HAP-1 (cell line): ENCODE measurements around the gene EHHADH.
A peak's percentile ranks its signal among the peaks of the same experiment; 100 is the strongest.
"Not testable (repeated sequence)": the region's sequence is repeated elsewhere in the genome, so short reads cannot be mapped to it uniquely, and the experiment has no call there.

ENCODE experiments used
- DNase-seq, 2 experiments: peaks; one replicate each; pipeline ENCODE4 v3.0.0-alpha.2; 2016 to 2020; ENCODE audit warnings: low spot score in 2 of 2
- H3K27me3 ChIP-seq: fragments of 250-450 bp; sonication (Bioruptor Pico); 2 replicates; pipeline ENCODE4 v1.5.1; 2020; ENCODE audit warnings: low read depth, mild to moderate bottlenecking, moderate library complexity
- H3K36me3 ChIP-seq: fragments of 250-450 bp; sonication (Bioruptor Pico); replicated peaks from 2 replicates; pipeline ENCODE4 v1.5.1; 2020; ENCODE audit warnings: mild to moderate bottlenecking
- H3K4me1 ChIP-seq: fragments of 250-450 bp; sonication (Bioruptor Pico); 2 replicates; pipeline ENCODE4 v1.5.1; 2020; ENCODE audit warnings: mild to moderate bottlenecking
- H3K4me3 ChIP-seq: fragments of 250-450 bp; sonication (Bioruptor Pico); 2 replicates; pipeline ENCODE4 v1.5.1; 2020; ENCODE audit warnings: mild to moderate bottlenecking, moderate library complexity
- H3K9me3 ChIP-seq: fragments of 250-450 bp; sonication (Bioruptor Pico); 2 replicates; pipeline ENCODE4 v1.5.1; 2020; ENCODE audit warnings: mild to moderate bottlenecking, moderate library complexity
- in situ Hi-C: fragments of 300-500 bp; cut with MboI; formaldehyde crosslinking; loops from 3 replicates; pipeline ENCODE4 v1.14.3; 2020; ENCODE audit warnings: low sequenced_read_pairs, inconsistent platforms, mixed read lengths

Gene EHHADH

GRCh38 chr3:185226526-185226925 is 27.3 kb downstream of the EHHADH start:
- H3K36me3 ChIP-seq, H3K27me3 ChIP-seq, DNase-seq, H3K9me3 ChIP-seq, H3K4me3 ChIP-seq, in situ Hi-C loops, H3K4me1 ChIP-seq: not testable (repeated sequence)

GRCh38 chr3:185225523-185225922 is 28.3 kb downstream of the EHHADH start:
- DNase-seq: no peak
- in situ Hi-C loops: no loop called here
- H3K9me3 ChIP-seq: no peaks in the 10 kb centered on the region

DNA sequence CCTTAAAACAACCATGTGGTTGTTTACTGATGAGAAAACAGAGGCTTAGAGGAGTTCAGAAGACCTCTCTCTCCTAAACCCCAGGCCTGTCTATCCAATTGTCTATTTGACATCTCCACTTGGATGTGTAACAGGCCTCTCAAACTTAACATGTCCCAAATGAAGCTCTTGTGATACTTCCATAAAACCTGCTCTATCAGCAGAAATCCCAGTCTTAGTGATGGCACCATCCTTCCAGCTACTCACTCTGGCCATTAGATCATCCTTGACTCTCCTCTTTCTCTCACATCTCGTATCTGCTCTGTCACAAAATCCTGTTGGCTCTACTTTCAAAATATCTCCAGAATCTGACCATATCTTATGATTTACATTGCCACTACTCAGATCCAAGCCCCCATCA is 28.8 kb downstream of the EHHADH start:
- in situ Hi-C loops: no loop called here

More at GRCh38 chr3:185225523-185225922, 28.3 kb downstream of the EHHADH start:
- H3K4me3 ChIP-seq: no peak overlapping the region
- no peaks in the 10 kb centered on the region for H3K4me1 ChIP-seq
- H3K36me3 ChIP-seq: no peaks in the 10 kb centered on the region
- H3K27me3 ChIP-seq: no peaks in the 10 kb centered on the region

DNA sequence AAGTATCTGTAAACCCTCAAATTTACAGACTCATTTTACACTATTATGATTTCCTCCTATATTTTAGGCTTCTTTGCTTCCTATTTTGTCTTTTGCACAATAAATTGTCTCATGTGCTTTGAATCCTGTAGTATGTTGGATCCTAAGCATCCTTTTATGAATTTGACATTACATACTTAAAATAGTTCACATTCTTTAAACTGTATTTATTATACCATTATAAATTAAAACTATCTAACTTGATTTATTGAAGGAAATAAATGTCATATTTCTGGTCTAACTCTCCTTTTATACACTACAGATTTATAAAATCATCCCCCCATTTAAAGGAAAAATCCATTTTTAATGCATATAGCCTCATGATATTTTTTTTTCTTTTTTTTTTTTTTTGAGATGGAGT is 32.6 kb downstream of the EHHADH start:
- peaks cover 8% of the 10 kb centered on the region for H3K4me1 ChIP-seq
- H3K4me3 ChIP-seq: no peak overlapping the region
- H3K36me3 ChIP-seq: no peaks in the 10 kb centered on the region
- in situ Hi-C loops: no loop called here
- DNase-seq: no peak
- no peaks in the 10 kb centered on the region for H3K9me3 ChIP-seq
- no peaks in the 10 kb centered on the region for H3K27me3 ChIP-seq

More for the DNA sequence above, 28.8 kb downstream of the EHHADH start:
- Histone ChIP-seq H3K9me3 (no peaks in the 10 kb centered on the region), H3K27me3 (no peaks in the 10 kb centered on the region), H3K4me1 (no peaks in the 10 kb centered on the region), H3K4me3 (no peak overlapping the region), H3K36me3 (no peaks in the 10 kb centered on the region)
- no peak for DNase-seq

DNA sequence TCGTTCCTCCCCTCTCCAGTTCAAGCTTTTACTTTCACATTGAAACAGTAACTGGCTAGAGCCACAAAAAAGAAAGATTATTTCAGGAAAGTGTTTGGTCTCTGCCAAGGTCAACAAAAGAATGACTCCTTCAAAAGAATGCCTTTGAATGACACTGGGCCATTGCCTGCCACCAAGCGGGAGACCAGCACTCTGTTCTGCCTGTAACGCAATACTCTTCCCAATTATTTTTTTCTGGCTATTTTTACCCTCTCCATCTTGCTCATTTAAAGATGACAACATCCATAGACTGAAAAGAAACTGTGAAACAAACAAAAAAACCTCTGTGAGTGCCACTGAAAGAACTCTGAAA is 37.3 kb downstream of the EHHADH start:
- peaks cover 10% of the 10 kb centered on the region for H3K4me1 ChIP-seq
- peak; percentile 68 to 72 for DNase-seq

DNA sequence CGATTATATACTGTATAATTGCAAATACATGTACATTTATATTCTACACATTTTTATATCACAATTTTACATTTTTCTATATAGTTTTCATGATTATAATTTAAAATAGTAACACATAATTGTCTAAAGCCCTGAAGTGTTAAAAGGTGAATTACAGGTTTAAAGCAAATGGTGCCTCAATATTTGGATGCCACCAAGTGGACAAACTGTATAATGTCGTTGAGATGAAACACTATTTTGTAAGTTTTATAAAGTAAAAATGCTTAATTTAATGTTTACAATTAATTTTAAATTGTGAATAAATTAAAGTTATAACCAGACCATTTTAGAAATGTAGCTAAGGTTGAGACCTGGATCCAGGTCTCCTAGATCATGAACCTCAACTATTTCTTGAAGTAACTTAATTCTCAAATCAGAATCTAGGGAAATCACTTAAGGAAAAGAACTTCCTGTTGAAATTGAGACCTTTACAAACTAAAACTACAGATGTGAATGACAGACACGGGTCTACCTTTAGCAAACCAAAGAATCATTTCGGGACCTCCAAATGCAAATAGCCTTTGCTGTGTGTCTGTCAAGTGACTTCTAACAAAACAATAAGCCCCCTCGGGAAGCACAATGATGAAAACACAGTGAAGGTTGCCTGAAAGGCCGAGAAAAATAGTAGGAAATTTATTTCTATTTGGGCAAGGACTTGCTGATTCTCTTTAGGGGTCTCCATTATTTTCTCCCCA is 37.8 kb downstream of the EHHADH start:
- no peaks in the 10 kb centered on the region for H3K9me3 ChIP-seq
- no peaks in the 10 kb centered on the region for H3K36me3 ChIP-seq
- in situ Hi-C loops: no loop called here
- H3K27me3 ChIP-seq: no peaks in the 10 kb centered on the region
- H3K4me3 ChIP-seq: peak overlapping the region; percentile 4; the same call in 1 of the 2 replicates
- H3K4me1 ChIP-seq: peaks cover 15% of the 10 kb centered on the region
- DNase-seq: peak in 1 of 2 experiments; percentile 47

More for the DNA sequence above, 37.3 kb downstream of the EHHADH start:
- no peaks in the 10 kb centered on the region for H3K36me3 ChIP-seq
- H3K4me3 ChIP-seq: peak overlapping the region; percentile 4; the same call in 1 of the 2 replicates
- in situ Hi-C loops: no loop called here
- no peaks in the 10 kb centered on the region for H3K27me3 ChIP-seq
- no peaks in the 10 kb centered on the region for H3K9me3 ChIP-seq

- in situ Hi-C loops: no loop called here
- no peaks in the 10 kb centered on the region for H3K36me3 ChIP-seq
- H3K9me3 ChIP-seq: no peaks in the 10 kb centered on the region
- no peak overlapping the region for H3K4me3 ChIP-seq
- DNase-seq: no peak
- peaks cover 23% of the 10 kb centered on the region for H3K4me1 ChIP-seq
- no peaks in the 10 kb centered on the region for H3K27me3 ChIP-seq
Measured at GRCh38 chr3:185212559-185212958, 41.3 kb downstream of the EHHADH start.

DNA sequence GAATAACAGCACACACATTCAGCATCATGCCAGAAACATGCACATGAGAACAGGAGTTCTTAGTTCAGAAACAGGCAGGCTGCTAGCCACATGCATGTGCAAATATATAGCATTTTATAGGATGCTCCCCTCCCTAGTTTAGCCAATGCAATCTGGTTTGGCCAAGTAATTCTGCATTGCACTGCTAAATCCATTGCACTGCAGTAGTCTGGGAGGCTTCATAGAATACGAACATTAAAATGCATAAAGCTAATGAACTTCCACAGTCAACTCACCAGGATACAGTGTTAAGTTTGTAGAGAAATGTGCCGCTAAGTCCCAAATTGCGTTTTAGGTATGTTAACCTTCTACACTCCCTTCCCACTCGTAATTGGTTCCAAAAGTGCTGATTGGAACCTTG is 41.8 kb downstream of the EHHADH start:
- Histone ChIP-seq H3K4me1 (peaks cover 23% of the 10 kb centered on the region), H3K9me3 (no peaks in the 10 kb centered on the region), H3K4me3 (no peak overlapping the region), H3K36me3 (no peaks in the 10 kb centered on the region), H3K27me3 (no peaks in the 10 kb centered on the region)
- in situ Hi-C loops: no loop called here
- DNase-seq: no peak

DNA sequence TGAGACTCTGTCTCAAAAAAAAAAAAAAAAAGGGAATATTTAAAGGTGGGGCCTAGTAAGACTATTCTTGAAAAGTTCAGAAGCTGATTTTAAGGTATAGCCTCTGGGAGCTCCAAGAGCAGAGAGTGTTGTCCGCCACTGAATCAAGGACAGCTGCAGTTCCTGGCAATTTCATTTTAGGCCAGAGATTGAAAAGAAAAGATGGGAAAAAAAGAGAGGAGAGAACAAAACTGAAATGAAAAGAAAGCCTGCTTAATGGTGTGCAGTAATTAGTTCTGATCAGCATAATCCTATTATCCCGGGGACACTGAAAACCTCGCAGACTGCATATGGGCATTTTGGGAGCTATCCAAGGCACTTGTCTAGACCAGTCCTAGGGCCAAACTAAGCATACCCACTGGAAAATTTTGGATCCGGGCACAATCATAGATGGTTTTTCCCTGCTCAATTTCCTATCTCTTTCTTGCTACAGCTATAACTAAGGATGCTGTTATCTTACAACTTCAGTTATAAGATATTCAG is 43.2 kb downstream of the EHHADH start:
- H3K27me3 ChIP-seq: no peaks in the 10 kb centered on the region
- no peak overlapping the region for H3K4me3 ChIP-seq
- H3K9me3 ChIP-seq: no peaks in the 10 kb centered on the region
- peaks cover 13% of the 10 kb centered on the region for H3K4me1 ChIP-seq
- in situ Hi-C loops: no loop called here
- no peaks in the 10 kb centered on the region for H3K36me3 ChIP-seq
- DNase-seq: peak; percentile 74 to 90

- in situ Hi-C loops: no loop called here
- Histone ChIP-seq H3K9me3 (no peaks in the 10 kb centered on the region), H3K36me3 (no peaks in the 10 kb centered on the region), H3K4me3 (no peak overlapping the region), H3K27me3 (no peaks in the 10 kb centered on the region), H3K4me1 (peaks cover 13% of the 10 kb centered on the region)
- DNase-seq: no peak
Measured at GRCh38 chr3:185208823-185209222, 45.0 kb downstream of the EHHADH start.

GRCh38 chr3:185207931-185208746 is 45.7 kb downstream of the EHHADH start:
- Histone ChIP-seq H3K9me3 (no peaks in the 10 kb centered on the region), H3K4me1 (peaks cover 13% of the 10 kb centered on the region), H3K4me3 (no peak overlapping the region), H3K36me3 (no peaks in the 10 kb centered on the region), H3K27me3 (no peaks in the 10 kb centered on the region)
- no peak for DNase-seq
- in situ Hi-C loops: no loop called here

- Histone ChIP-seq H3K9me3 (no peaks in the 10 kb centered on the region), H3K4me1 (peaks cover 13% of the 10 kb centered on the region), H3K27me3 (no peaks in the 10 kb centered on the region), H3K36me3 (no peaks in the 10 kb centered on the region), H3K4me3 (no peak overlapping the region)
- no peak for DNase-seq
- in situ Hi-C loops: no loop called here
Measured at GRCh38 chr3:185207481-185207880, 46.4 kb downstream of the EHHADH start.

- no peaks in the 10 kb centered on the region for H3K9me3 ChIP-seq
- no peak for DNase-seq
- in situ Hi-C loops: no loop called here
- H3K27me3 ChIP-seq: no peaks in the 10 kb centered on the region
- H3K4me3 ChIP-seq: no peak overlapping the region
- no peaks in the 10 kb centered on the region for H3K36me3 ChIP-seq
- peaks cover 7% of the 10 kb centered on the region for H3K4me1 ChIP-seq
Measured at GRCh38 chr3:185205865-185206264, 48.0 kb downstream of the EHHADH start.

DNA sequence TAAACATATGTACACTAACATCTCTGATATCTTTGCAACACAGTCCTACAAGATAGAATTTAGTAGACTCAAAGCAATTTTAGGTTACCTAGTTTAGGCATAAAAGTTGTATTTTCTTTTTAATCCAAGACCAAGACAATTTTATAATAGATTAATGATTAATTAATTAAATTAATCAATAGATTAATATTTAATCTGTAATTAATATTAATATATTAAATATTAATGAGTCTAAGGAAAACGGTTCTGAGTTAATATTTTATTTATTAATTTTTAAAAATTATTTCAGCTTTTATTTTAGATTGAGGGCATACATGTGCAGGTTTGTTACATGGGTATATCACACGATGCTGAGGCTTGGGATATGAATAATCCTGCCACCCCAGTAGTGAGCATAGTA is 49.0 kb downstream of the EHHADH start:
- H3K9me3 ChIP-seq: no peaks in the 10 kb centered on the region
- H3K4me3 ChIP-seq: no peak overlapping the region
- no peaks in the 10 kb centered on the region for H3K27me3 ChIP-seq
- in situ Hi-C loops: no loop called here
- no peak for DNase-seq
- no peaks in the 10 kb centered on the region for H3K36me3 ChIP-seq
- peaks cover under 1% of the 10 kb centered on the region for H3K4me1 ChIP-seq
